ENCODE results near the gene ZNF764.

The ZNF764 gene

DNA sequence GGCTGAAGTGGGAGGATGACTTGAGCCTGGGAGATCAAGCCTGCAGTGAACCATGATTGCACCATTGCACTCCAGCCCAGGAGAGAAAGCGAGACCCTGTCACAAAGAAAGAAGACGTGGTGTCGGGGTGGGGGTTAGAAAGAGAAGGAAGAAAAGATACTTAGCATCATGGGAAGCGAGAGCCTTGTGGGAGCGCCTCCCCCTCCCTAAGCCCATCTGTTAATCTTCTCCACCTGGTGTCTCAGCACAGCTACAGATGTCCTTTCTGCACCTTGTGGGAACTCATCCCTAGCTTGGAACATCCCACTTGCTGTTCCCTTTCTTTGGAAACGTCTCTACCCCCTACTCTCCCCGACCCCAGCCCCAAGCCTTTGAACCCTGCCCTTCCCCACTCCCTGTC lies 7.4 kb upstream of the ZNF764 start:
- H3K4me3 Mint-ChIP-seq: no peak overlapping the region
- no peak for DNase-seq (ENCODE audit: low spot score in 2 of 2)
- H3K27ac Mint-ChIP-seq: no peak overlapping the region
- H3K36me3 Mint-ChIP-seq: no peaks in the 10 kb centered on the region
- no peaks in the 10 kb centered on the region for H3K27me3 Mint-ChIP-seq
- no peaks in the 10 kb centered on the region for H3K9me3 Mint-ChIP-seq
- peaks cover 15% of the 10 kb centered on the region for H3K4me1 Mint-ChIP-seq
- no peak for ATAC-seq (ENCODE audit: low read depth)

DNA sequence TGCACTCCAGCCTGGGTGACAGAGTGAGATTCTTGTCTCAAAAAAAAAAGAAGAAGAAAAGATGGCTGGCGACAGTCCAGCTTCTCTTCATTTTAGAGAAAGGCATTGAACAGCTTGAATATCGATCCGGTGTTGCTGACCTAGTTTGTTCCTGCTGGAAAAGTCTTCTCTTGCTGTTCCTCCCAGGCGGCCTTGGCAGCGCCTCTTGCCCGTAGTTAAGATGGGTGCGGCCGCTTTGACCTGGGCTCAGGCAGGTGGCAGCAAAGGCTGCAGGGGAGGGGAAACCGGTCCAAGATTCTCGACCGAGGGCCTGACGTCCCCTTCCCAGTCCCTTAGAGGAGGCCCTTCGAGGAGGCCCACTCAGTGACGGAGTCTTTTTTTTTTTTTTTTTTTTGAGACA lies 3.8 kb upstream of the ZNF764 start:
- Mint-ChIP-seq H3K27me3 (no peaks in the 10 kb centered on the region), H3K9me3 (no peaks in the 10 kb centered on the region), H3K36me3 (no peaks in the 10 kb centered on the region), H3K4me3 (peak overlapping the region; percentile 94), H3K4me1 (peaks cover 5% of the 10 kb centered on the region), H3K27ac (peak overlapping the region; percentile 95)
- no peak for ATAC-seq (ENCODE audit: low read depth)
- no peak for DNase-seq (ENCODE audit: low spot score in 2 of 2)

DNA sequence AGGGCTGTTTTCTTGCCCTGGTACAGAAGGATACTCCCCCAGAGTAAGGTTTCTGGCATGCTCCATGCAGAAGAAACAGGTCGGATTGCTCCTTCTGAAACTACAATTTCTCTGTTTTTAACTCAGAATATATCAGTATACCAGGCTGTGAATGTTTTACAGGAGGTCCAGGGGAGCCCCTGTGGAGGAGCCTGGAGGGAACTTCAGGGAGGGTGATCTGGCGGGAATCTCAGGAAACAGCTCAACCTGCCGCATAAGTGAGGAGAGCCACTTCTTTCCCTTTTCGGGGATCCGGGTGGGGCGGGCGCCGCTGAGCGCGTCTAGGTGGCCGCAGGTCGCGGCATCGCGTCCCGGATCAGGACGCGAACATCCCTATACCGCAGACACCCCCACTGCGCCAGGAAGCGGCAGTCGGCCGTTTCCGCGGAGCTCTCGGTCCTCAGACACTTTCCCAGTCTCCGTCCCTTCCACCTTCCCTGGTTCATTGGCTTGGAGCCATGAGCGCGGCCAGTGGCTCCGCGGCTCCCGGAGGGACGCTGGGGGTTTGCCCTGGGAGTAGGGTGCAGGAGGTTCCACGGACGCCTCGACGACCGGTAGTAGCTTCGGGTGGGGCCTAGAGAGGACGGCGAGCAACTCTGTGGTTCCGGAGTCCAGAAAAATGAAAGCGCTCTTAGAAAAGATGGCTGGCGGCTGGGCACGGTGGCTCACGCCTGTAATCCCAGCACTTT lies 3.1 kb upstream of the ZNF764 start:
- no peaks in the 10 kb centered on the region for H3K36me3 Mint-ChIP-seq
- H3K27ac Mint-ChIP-seq: peak overlapping the region; percentile 95
- ATAC-seq (ENCODE audit: low read depth) (no peak), DNase-seq (ENCODE audit: low spot score in 2 of 2) (peak; percentile 25 to 41)
- no peaks in the 10 kb centered on the region for H3K9me3 Mint-ChIP-seq
- H3K4me3 Mint-ChIP-seq: peak overlapping the region; percentile 94
- peaks cover 6% of the 10 kb centered on the region for H3K4me1 Mint-ChIP-seq
- H3K27me3 Mint-ChIP-seq: no peaks in the 10 kb centered on the region

DNA sequence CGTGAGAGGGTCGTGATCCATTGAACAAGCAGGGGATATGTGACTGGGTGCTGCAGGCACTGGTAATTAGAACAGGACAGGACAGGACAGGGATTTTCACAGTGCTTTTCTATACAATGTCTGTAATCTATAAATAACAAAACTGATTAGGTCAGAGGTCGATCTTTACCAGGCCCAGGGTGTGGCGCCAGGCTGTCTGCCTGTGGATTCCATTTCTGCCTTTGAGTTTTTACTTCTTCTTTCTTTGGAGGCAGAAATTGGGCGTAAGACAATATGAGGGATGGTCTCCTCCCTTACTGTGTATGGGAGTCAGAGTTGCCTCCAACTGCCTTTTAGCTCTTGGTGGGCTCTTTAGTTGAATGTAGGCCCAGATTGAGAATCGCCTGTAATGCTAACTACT lies 1.5 kb upstream of the ZNF764 start:
- peak overlapping the region; percentile 8 for H3K4me3 Mint-ChIP-seq
- no peak for ATAC-seq (ENCODE audit: low read depth)
- H3K36me3 Mint-ChIP-seq: no peaks in the 10 kb centered on the region
- H3K27ac Mint-ChIP-seq: peak overlapping the region; percentile 35
- H3K4me1 Mint-ChIP-seq: peaks cover 10% of the 10 kb centered on the region
- H3K9me3 Mint-ChIP-seq: no peaks in the 10 kb centered on the region
- DNase-seq (ENCODE audit: low spot score in 2 of 2): no peak
- no peaks in the 10 kb centered on the region for H3K27me3 Mint-ChIP-seq

DNA sequence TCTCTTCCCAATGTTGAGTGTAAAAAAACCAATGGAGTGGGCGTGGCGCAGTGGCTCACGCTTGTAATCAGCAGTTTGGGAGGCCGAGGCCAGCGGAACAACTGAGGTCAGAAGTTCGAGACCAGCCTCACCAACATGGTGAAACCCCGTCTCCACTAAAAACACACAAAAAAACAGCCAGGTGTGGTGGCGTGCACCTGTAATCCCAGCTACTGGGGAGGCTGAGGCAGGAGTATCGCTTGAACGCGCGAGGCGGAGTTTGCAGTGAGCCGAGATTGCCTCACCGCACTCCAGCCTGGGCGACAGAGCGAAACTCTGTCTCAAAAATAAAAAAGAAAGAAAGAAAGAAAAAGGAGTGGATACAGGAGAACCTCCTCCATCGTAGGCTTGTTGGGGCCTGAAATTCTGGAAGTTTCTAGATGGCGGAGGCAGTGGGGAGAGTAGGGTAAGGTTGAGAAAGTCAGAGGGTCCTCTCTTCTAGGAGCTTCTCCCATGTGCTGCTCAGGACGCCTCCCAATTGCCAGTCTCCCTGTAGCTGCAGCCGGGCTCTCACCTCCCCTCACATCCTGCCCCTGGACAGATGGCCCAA lies 709 bp upstream of the ZNF764 start:
- peak overlapping the region; percentile 89 for H3K4me3 Mint-ChIP-seq
- H3K27me3 Mint-ChIP-seq: no peaks in the 10 kb centered on the region
- no peak for DNase-seq (ENCODE audit: low spot score in 2 of 2)
- H3K27ac Mint-ChIP-seq: peak overlapping the region; percentile 92
- H3K4me1 Mint-ChIP-seq: peaks cover 12% of the 10 kb centered on the region
- ATAC-seq (ENCODE audit: low read depth): no peak
- peaks cover 5% of the 10 kb centered on the region for H3K36me3 Mint-ChIP-seq
- H3K9me3 Mint-ChIP-seq: no peaks in the 10 kb centered on the region

DNA sequence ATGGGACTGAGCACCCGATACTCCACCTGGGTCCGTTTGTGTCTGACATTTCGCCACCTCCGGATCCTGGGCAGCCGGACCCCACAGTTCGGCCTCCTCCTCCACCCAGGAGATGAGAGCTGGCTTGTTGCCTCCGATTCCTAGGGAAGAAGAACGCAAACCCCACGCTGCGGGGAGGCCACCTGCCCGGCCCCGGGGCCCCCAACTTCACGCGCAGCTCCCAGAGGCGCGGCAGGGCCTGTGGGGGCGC lies 542 bp downstream of the ZNF764 start:
- H3K27me3 Mint-ChIP-seq: no peaks in the 10 kb centered on the region

DNA sequence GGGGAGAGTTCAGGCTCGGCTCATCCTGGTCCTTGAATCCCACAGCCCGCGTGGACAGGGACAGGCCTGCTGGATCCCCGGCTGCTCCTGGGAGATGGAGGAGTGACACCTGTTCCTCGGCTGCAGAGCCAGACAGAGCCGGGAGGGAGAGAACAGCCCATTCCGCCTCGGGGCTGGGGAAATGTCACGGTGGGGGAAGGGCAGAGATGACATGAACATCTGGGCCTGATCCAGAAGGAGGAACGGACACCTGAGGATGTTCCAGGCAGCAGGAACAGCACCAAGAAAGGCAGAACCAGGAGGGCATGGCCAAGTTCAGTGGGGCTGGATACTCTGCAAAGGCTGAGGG lies 2.1 kb downstream of the ZNF764 start:
- H3K27ac Mint-ChIP-seq: no peak overlapping the region
- peaks cover 21% of the 10 kb centered on the region for H3K4me1 Mint-ChIP-seq
- H3K36me3 Mint-ChIP-seq: peaks cover 5% of the 10 kb centered on the region
- peak overlapping the region; percentile 70 for H3K4me3 Mint-ChIP-seq
- no peaks in the 10 kb centered on the region for H3K9me3 Mint-ChIP-seq
- DNase-seq (ENCODE audit: low spot score in 2 of 2) (no peak), ATAC-seq (ENCODE audit: low read depth) (no peak)
- H3K27me3 Mint-ChIP-seq: no peaks in the 10 kb centered on the region

More for the DNA sequence above, 542 bp downstream of the ZNF764 start:
- no peak for ATAC-seq (ENCODE audit: low read depth)
- peaks cover 21% of the 10 kb centered on the region for H3K4me1 Mint-ChIP-seq
- peak overlapping the region; percentile 89 for H3K4me3 Mint-ChIP-seq
- no peaks in the 10 kb centered on the region for H3K9me3 Mint-ChIP-seq
- DNase-seq (ENCODE audit: low spot score in 2 of 2): no peak
- H3K27ac Mint-ChIP-seq: peak overlapping the region; percentile 92
- H3K36me3 Mint-ChIP-seq: peaks cover 5% of the 10 kb centered on the region

DNA sequence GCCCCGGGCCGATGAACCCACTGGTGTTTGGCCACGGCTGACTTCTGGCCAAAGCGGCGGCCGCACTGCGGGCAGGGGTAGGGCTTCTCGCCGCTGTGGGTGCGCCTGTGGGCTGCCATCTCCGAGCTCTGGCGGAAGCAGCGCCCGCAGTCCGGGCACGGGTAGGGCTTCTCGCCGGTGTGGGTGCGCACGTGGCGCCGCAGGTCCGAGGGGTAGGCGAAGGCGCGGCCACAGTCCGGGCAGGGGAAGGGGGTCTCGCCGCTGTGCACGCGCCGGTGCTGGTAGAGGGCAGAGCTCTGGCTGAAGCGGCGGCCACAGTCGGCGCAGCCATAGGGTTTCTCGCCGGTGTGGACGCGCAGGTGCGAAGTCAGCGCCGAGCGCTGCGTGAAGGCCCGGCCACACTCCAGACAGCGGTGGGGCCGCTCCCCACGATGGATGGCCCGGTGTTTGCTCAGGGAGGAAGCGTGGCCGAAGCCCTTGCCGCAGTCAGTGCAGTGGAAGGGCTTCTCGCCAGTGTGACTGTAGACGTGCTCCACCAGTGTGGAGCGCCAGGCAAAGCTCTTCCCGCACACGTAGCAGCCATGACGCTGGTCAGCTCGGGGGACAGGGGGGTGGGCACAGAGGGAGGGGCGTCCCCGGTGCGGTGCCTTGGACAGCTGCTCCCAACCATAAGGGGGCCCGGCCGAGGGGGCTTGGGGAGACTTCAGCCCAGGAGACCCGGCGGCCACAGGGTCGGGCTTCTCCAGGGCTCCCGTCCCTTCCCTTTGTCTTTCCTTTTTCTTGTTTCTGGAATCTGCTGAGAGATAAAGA lies 2.7 kb downstream of the ZNF764 start:
- peaks cover 21% of the 10 kb centered on the region for H3K4me1 Mint-ChIP-seq
- peaks cover 5% of the 10 kb centered on the region for H3K36me3 Mint-ChIP-seq
- no peaks in the 10 kb centered on the region for H3K9me3 Mint-ChIP-seq
- DNase-seq (ENCODE audit: low spot score in 2 of 2): no peak
- peak overlapping the region; percentile 70 for H3K4me3 Mint-ChIP-seq
- H3K27me3 Mint-ChIP-seq: no peaks in the 10 kb centered on the region
- ATAC-seq (ENCODE audit: low read depth): no peak
- no peak overlapping the region for H3K27ac Mint-ChIP-seq

DNA sequence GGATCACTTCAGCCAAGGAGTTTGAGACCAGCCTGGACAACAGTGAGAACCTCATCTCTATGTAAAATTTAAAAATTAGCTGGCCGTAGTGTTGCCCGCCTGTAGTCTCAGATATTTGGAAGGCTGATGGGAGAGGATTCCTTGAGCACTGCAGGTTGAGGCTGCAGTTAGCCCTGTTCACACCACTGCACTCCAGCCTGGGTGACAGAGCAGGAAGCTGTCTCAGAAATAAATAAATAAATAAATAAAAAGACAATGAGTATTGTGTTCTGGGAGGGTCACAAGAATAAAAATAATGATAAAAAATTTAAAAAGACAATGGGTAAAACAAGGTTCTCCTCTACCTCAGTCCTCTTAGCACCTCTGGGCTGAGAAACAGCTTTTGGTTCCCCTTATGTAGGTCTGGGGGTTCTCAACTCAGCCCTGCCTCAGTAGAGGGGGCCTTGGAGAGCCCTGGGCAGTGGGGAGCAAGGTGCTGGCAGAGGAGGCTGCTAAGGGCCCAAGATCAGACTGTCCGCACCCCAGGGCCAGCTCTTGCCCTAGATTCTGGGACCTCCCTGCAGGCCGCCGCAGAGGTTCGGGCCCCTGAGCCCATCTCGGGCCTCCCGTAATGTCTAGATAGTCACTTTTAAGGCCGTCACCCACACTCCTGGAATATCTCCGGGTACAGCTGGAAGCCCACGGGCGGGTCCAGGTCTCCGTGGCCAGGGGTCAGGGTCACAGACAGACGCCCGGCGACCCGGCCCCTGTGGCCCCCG lies 3.4 kb downstream of the ZNF764 start:
- DNase-seq (ENCODE audit: low spot score in 2 of 2) (no peak), ATAC-seq (ENCODE audit: low read depth) (no peak)
- Mint-ChIP-seq H3K9me3 (no peaks in the 10 kb centered on the region), H3K27ac (no peak overlapping the region), H3K27me3 (no peaks in the 10 kb centered on the region), H3K36me3 (peaks cover 5% of the 10 kb centered on the region), H3K4me1 (peaks cover 21% of the 10 kb centered on the region), H3K4me3 (no peak overlapping the region)

DNA sequence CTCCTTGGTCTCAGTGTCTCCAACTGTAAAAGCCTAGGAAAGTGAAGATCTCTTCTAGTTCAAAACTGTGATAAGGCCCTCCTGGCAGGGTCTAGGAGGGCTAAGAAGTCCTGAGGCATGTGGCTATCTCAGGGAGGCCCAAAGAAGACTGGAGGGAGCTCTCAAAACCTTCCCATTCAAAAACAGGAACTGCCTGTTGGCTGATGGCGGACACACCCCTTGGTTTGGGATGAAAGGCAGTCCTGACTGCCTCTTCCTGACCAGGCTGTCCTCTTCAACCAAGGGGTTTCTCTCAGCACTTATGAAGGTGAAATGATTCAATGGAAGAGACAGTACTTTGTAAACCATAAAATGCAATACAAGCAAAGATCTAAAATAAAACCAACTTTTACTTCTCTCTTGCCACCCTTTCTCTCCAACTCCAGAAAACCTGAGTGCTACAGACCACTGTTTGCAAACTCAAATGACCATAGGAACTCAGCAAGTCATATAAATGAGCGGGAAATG lies 4.7 kb downstream of the ZNF764 start:
- no peak for ATAC-seq (ENCODE audit: low read depth)
- peaks cover 5% of the 10 kb centered on the region for H3K36me3 Mint-ChIP-seq
- H3K4me3 Mint-ChIP-seq: no peak overlapping the region
- no peaks in the 10 kb centered on the region for H3K27me3 Mint-ChIP-seq
- H3K9me3 Mint-ChIP-seq: no peaks in the 10 kb centered on the region
- peak overlapping the region; percentile 67 for H3K27ac Mint-ChIP-seq
- no peak for DNase-seq (ENCODE audit: low spot score in 2 of 2)
- H3K4me1 Mint-ChIP-seq: peaks cover 16% of the 10 kb centered on the region

DNA sequence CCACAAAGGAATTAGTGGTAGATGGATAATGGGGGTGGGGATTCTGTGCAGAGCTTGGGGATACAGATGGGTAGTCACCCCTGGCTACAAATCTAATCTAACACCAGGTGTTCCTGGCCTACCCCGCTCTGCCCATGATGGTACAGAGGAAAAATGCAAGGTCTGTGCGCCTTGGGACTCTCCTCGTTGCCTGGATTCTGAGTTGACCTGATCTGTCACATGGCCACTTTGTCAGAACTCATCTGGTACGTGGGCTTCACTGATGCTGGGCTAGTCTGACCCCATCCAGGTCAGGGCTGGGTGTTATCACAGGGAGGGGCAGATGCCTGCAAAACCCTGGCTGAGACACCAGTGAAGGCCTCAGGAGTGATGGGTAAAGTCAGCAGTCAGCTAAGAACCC lies 5.2 kb downstream of the ZNF764 start:
- Mint-ChIP-seq H3K27ac (no peak overlapping the region), H3K4me3 (no peak overlapping the region), H3K9me3 (no peaks in the 10 kb centered on the region), H3K36me3 (peaks cover 5% of the 10 kb centered on the region), H3K27me3 (no peaks in the 10 kb centered on the region), H3K4me1 (peaks cover 16% of the 10 kb centered on the region)
- DNase-seq (ENCODE audit: low spot score in 2 of 2): no peak
- ATAC-seq (ENCODE audit: low read depth): no peak

DNA sequence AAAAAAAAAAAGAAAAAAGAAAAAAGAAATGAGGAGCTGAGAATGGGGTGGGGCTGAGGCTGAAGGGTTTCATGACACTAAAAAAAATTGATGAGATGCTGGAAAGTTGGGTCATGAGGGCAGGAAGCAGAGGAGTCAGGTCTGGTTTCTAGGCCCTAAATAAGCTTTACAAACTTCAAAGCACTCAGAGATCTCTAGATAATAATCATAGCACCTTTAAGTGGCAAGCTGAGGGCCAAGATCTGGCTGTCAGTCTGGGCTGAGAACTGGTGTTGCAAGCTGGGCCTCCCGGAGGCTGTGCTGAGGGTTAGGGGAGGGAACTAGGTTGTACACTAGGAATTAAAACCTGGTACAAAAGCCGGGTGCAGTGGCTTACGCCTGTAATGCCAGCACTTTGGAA lies 6.4 kb downstream of the ZNF764 start:
- H3K36me3 Mint-ChIP-seq: peaks cover 5% of the 10 kb centered on the region
- H3K27me3 Mint-ChIP-seq: no peaks in the 10 kb centered on the region
- no peaks in the 10 kb centered on the region for H3K9me3 Mint-ChIP-seq
- no peak for ATAC-seq (ENCODE audit: low read depth)
- no peak overlapping the region for H3K4me3 Mint-ChIP-seq
- H3K4me1 Mint-ChIP-seq: peaks cover 16% of the 10 kb centered on the region
- no peak for DNase-seq (ENCODE audit: low spot score in 2 of 2)
- no peak overlapping the region for H3K27ac Mint-ChIP-seq

DNA sequence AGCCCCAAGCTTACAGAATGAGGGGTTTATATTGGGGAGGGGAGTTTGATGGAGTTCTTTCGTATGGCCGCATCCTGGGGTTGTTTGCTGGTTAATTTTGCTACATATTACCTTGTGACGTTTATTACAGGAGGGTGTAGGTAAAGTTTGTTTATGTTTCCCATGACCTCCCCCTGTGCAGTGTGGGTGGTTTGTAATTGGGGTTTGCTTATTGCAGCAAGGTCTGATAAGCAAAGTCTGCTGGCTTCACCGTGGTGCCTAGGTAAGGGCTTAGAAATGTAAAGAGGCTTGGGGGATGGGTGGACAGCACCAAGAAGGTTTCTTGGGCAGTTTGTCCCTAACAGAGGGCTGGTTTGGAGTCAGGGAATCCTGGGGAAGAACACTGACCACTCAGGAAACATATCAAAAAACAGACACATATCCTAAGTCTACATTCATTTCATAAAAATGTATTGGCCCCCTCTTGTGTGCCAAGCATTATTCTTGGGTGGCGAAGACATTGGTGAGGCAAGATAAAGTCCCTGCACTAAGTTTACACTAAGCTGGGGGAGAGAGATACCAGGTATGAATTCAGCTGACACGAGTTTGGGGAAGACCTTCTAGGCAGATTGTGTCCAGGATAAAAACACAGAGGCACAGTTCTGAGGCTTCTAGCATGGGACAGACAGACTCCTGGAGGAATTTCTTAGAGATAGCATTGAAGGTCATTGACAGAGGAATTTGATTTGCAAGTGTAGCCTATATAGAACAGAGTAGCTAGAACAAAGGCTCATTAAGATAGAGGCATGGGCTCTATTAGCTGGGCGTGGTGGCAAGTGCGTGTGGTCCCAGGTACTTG lies 9.5 kb downstream of the ZNF764 start:
- Mint-ChIP-seq H3K4me3 (no peak overlapping the region), H3K27ac (no peak overlapping the region), H3K27me3 (no peaks in the 10 kb centered on the region), H3K4me1 (peaks cover 14% of the 10 kb centered on the region), H3K36me3 (no peaks in the 10 kb centered on the region), H3K9me3 (no peaks in the 10 kb centered on the region)
- DNase-seq (ENCODE audit: low spot score in 2 of 2): no peak
- no peak for ATAC-seq (ENCODE audit: low read depth)

All from memory B cell (primary cell).